GM06990 (cell line): ENCODE measurements around the gene NAP1L1.

Experiments used
- DNase-seq: peaks from one replicate; pipeline ENCODE4 v3.0.0-alpha.2; 2011; ENCODE audit not compliant: insufficient read length; ENCODE audit errors: extremely low read depth
- H3K27me3 ChIP-seq: replicated peaks from 2 replicates; pipeline ENCODE4 v1.6.0; 2011; ENCODE audit warnings: low read length; ENCODE audit not compliant: control insufficient read depth, insufficient read depth
- H3K36me3 ChIP-seq: 2 replicates; pipeline ENCODE4 v1.5.1; 2011; ENCODE audit warnings: low read length; ENCODE audit not compliant: control insufficient read depth, insufficient read depth
- H3K4me3 ChIP-seq: replicated peaks from 2 replicates; pipeline ENCODE4 v1.5.1; 2011; ENCODE audit warnings: low read depth, mild to moderate bottlenecking, control low read depth, low read length
- CTCF ChIP-seq: IDR thresholded peaks from 2 replicates; pipeline ENCODE4 v1.5.1; 2011; ENCODE audit warnings: low read length, control low read depth, mild to moderate bottlenecking, inconsistent platforms; ENCODE audit not compliant: insufficient read depth, poor library complexity, severe bottlenecking

The NAP1L1 gene

DNA sequence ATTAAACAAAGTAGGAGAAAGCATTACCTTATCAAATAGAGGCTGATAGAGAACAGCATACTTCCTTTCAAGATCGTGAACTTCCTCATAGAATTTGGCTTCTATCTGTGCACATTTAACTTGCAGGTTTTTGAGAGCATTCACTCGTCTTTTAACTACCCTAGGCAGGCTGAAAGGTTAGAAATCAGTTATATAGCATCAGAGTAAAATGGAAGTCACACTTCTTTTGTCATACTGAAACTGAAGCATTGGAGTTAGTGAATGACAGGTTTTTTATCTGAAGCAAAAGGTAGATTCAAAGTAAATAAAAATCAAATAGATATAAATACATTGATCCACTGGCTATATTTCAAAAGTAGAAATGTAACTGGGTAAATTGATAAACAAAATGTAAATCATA is 24.4 kb downstream of the NAP1L1 start:
- no peak for DNase-seq
- Histone ChIP-seq H3K4me3 (no peak overlapping the region), H3K27me3 (no peaks in the 10 kb centered on the region), H3K36me3 (peaks cover 11% of the 10 kb centered on the region)
- TF ChIP-seq CTCF = no peak

DNA sequence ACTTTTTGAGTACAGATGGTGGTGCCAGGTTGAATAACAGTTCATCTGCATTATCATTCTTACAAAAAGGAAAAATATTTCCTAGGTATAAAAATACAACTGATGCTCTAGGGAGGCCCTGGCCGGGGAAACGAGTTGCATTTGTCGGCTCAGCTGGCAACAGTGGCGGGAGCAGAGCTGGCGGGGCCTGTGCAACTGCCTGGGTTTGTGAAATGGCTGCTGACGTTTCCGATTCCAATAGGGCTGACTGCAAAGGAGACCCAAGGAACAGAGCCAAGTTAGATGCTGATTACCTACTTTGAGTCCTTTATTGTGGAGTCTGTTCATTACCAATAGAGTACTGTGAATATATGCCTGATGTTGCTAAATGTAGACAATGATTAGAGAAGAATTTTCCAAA is 27.2 kb downstream of the NAP1L1 start:
- no peak for TF ChIP-seq CTCF
- Histone ChIP-seq H3K27me3 (no peaks in the 10 kb centered on the region), H3K36me3 (peaks cover 13% of the 10 kb centered on the region), H3K4me3 (no peak overlapping the region)
- DNase-seq = no peak

GRCh38 chr12:76055393-76055792 is 29.1 kb downstream of the NAP1L1 start:
- no peaks in the 10 kb centered on the region for H3K27me3 ChIP-seq
- DNase-seq = no peak
- TF ChIP-seq CTCF = no peak
- H3K4me3 ChIP-seq = no peak overlapping the region
- H3K36me3 ChIP-seq = peaks cover 12% of the 10 kb centered on the region

GRCh38 chr12:76049575-76050251 is 34.8 kb downstream of the NAP1L1 start:
- Histone ChIP-seq H3K36me3 (peaks cover 6% of the 10 kb centered on the region), H3K4me3 (no peak overlapping the region), H3K27me3 (no peaks in the 10 kb centered on the region)
- no peak for DNase-seq
- no peak for TF ChIP-seq CTCF

DNA sequence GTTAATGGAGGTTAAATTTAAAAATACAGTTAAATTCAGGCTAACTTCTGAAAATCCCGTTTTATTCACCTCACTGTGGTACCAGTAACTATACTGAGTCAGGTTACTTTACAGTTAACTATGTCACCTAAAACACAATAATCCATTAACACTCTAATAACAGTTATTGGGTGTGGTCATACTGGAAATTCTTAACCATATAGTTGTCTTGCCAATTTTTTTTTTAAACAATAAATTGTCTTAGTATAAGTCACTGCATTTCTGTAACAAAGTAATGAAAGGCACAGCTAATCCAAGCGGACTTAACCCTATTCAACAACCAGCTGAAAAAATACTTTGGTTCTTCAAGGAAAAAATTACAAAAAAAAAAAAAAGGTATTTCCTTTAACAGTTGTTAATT is 36.7 kb downstream of the NAP1L1 start:
- no peak for TF ChIP-seq CTCF
- Histone ChIP-seq H3K36me3 (peaks cover 4% of the 10 kb centered on the region), H3K4me3 (no peak overlapping the region), H3K27me3 (no peaks in the 10 kb centered on the region)
- no peak for DNase-seq

- Histone ChIP-seq H3K4me3 (no peak overlapping the region), H3K36me3 (peaks cover 4% of the 10 kb centered on the region), H3K27me3 (no peaks in the 10 kb centered on the region)
- no peak for DNase-seq
- no peak for TF ChIP-seq CTCF
Observed at GRCh38 chr12:76047060-76047459, 37.4 kb downstream of the NAP1L1 start.
